ENCODE results near the gene SLC36A1. TPM values are rescaled to one million over a fixed set of nuclear protein-coding genes. Genes with fewer than 3 reads are reported as not detected.
"Not testable (repeated sequence)": the region's sequence is repeated elsewhere in the genome, so short reads cannot be mapped to it uniquely, and the experiment has no call there.

The SLC36A1 gene
- total RNA-seq, 4 donors from 2014 or later, result 4.5 to 7.5 (median 5.9) TPM

- DNase-seq, result no peak
- TF ChIP-seq CTCF (IDR thresholded peaks at IDR 0.05) (no peak), POLR2A (IDR thresholded peaks at IDR 0.05) (no peak)
- Histone ChIP-seq H3K9me3 (no peaks in the 10 kb centered on the region), H3K27ac (no peak overlapping the region), H3K4me1 (no peaks in the 10 kb centered on the region), H3K4me3 (replicated peaks in 1 of 3) (no peak overlapping the region), H3K27me3 (no peaks in the 10 kb centered on the region), H3K36me3 (no peaks in the 10 kb centered on the region)
- intact Hi-C loops (cut with DNase I), result no loop called here
- 88 to 93% methylated on average over 8 of the region's 8 CpGs for WGBS, 2 donors
Observed at GRCh38 chr5:151498395-151499155, 51.2 kb downstream of the SLC36A1 start.

DNA sequence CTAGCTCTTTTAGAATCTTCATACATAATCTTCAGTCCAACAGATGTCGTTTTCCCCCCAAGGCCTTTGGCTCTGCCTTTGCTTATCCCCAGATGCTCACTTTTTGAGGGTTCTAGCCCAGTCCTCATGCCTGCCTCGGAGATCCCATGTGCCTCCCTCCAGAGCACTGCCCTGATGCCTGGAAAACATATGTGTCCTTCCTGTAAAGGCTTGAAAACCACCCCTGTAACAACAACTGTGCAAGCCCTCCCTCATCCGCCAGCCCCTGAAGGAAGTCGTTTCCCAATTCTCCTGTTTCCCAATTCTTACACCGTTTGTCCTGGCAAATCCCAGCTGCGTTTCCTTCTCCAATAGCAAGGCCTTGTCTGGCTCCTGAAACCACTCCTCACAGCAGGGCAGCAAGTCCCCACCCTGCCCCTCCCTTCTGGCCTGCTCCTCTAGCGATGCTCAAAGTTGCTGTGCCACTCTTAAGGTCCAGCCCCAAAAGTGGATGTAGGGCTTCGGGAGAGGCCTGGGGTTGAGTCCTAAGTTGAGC, 52.2 kb downstream of the SLC36A1 start:
- H3K4me3 ChIP-seq (replicated peaks in 1 of 3), result no peak overlapping the region
- intact Hi-C loops (cut with DNase I), result no loop called here

GRCh38 chr5:151504006-151504405, 56.6 kb downstream of the SLC36A1 start:
- intact Hi-C loops (cut with DNase I), result no loop called here
- H3K27ac ChIP-seq, result no peak overlapping the region
- H3K27me3 ChIP-seq, result no peaks in the 10 kb centered on the region
- H3K4me3 ChIP-seq (replicated peaks in 1 of 3), result no peak overlapping the region
- TF ChIP-seq POLR2A (IDR thresholded peaks at IDR 0.05) (no peak), CTCF (IDR thresholded peaks at IDR 0.05) (no peak)
- no peak for DNase-seq
- WGBS, 2 donors, result 76 to 91% methylated on average over 4 of the region's 4 CpGs
- H3K9me3 ChIP-seq, result no peaks in the 10 kb centered on the region
- H3K36me3 ChIP-seq, result no peaks in the 10 kb centered on the region
- H3K4me1 ChIP-seq, result no peaks in the 10 kb centered on the region

More for the DNA sequence above, 52.2 kb downstream of the SLC36A1 start:
- DNase-seq, result no peak
- no peaks in the 10 kb centered on the region for H3K27me3 ChIP-seq
- no peaks in the 10 kb centered on the region for H3K36me3 ChIP-seq
- WGBS, 2 donors, result 84% methylated on average over 8 of the region's 8 CpGs
- TF ChIP-seq CTCF (IDR thresholded peaks at IDR 0.05) (no peak), POLR2A (IDR thresholded peaks at IDR 0.05) (no peak)
- no peaks in the 10 kb centered on the region for H3K9me3 ChIP-seq
- H3K4me1 ChIP-seq, result no peaks in the 10 kb centered on the region
- no peak overlapping the region for H3K27ac ChIP-seq

GRCh38 chr5:151508308-151508707, 60.9 kb downstream of the SLC36A1 start:
- DNase-seq; intact Hi-C loops (cut with DNase I); H3K4me1 ChIP-seq; H3K9me3 ChIP-seq; H3K36me3 ChIP-seq; H3K27me3 ChIP-seq; H3K27ac ChIP-seq; H3K4me3 ChIP-seq (replicated peaks in 1 of 3): not testable (repeated sequence)
- 84 to 87% methylated on average over 10 of the region's 10 CpGs for WGBS, 2 donors

DNA sequence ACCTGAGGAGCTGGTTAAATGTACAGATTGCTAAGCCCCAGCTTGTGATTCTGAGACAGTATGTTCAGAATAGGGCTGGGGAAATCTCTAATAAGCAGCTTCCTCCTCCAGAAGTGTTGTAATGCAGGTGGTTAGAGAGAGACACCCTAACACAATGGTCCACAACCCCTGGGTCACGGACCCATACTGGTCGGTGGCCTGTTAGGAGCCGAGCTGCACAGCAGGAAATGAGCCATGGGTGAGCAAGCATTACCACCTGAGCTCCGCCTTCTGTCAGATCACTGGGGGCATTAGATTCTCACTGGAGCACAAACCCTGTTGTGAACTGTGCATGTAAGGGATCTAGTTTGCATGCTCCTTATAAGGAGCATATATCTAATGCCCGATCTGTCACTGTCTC, 61.8 kb downstream of the SLC36A1 start:
- TF ChIP-seq CTCF (IDR thresholded peaks at IDR 0.05) (no peak), POLR2A (IDR thresholded peaks at IDR 0.05) (no peak)
- no peak for DNase-seq
- intact Hi-C loops (cut with DNase I), result no loop called here
- Histone ChIP-seq H3K36me3 (no peaks in the 10 kb centered on the region), H3K4me1 (no peaks in the 10 kb centered on the region), H3K27me3 (no peaks in the 10 kb centered on the region), H3K4me3 (replicated peaks in 1 of 3) (no peak overlapping the region), H3K9me3 (no peaks in the 10 kb centered on the region), H3K27ac (no peak overlapping the region)
- WGBS, 2 donors, result 91 to 95% methylated on average over 5 of the region's 5 CpGs

Data from thyroid gland (tissue), 4 donors.